Astrocyte (in vitro differentiated cells and primary cell): ENCODE data around the gene PDCL3. TPM values are rescaled to one million over a fixed set of nuclear protein-coding genes. Genes with fewer than 3 reads are reported as not detected.

Experiments
- DNase-seq: peaks from one replicate; pipeline ENCODE4 v3.0.0-alpha.2; 2010; ENCODE audit warnings: low read depth
- FAIRE-seq: peaks from 2 replicates; lab custom pipeline; 2011; peaks lifted over from hg19 to GRCh38; lab: Jason Lieb, UNC
- H2AFZ ChIP-seq: 2 replicates; pipeline ENCODE4 v1.6.0; 2012; ENCODE audit warnings: low read depth, low read length, inconsistent platforms
- H3K27ac ChIP-seq: 2 replicates; pipeline ENCODE4 v1.5.1; 2011; ENCODE audit warnings: low read depth, low read length, inconsistent platforms
- H3K27me3 ChIP-seq: 2 replicates; pipeline ENCODE4 v1.6.0; 2011; ENCODE audit warnings: low read length, inconsistent platforms; ENCODE audit not compliant: insufficient read depth
- H3K36me3 ChIP-seq: 2 replicates; pipeline ENCODE4 v1.5.1; 2011; ENCODE audit warnings: low read length, inconsistent platforms; ENCODE audit not compliant: insufficient read depth
- H3K4me1 ChIP-seq: 2 replicates; pipeline ENCODE4 v1.5.1; 2011; ENCODE audit warnings: low read length, inconsistent platforms; ENCODE audit not compliant: insufficient read depth
- H3K4me2 ChIP-seq: 2 replicates; pipeline ENCODE4 v1.6.0; 2012; ENCODE audit warnings: low read length, inconsistent platforms
- H3K4me3 ChIP-seq: 2 replicates; pipeline ENCODE4 v1.5.1; 2011; ENCODE audit warnings: low read depth, mild to moderate bottlenecking, low read length, inconsistent platforms; ENCODE audit not compliant: insufficient read depth
- H3K79me2 ChIP-seq: 2 replicates; pipeline ENCODE4 v1.6.0; 2012; ENCODE audit warnings: mild to moderate bottlenecking, low read length, inconsistent platforms; ENCODE audit not compliant: insufficient read depth
- H3K9ac ChIP-seq: 2 replicates; pipeline ENCODE4 v1.6.0; 2012; ENCODE audit warnings: mild to moderate bottlenecking, low read length, inconsistent platforms
- H3K9me3 ChIP-seq: 2 replicates; pipeline ENCODE4 v1.5.1; 2012; ENCODE audit warnings: low read depth, mild to moderate bottlenecking, low read length, inconsistent platforms; ENCODE audit not compliant: insufficient read depth
- H4K20me1 ChIP-seq: 2 replicates; pipeline ENCODE4 v1.6.0; 2012; ENCODE audit warnings: low read length, inconsistent platforms; ENCODE audit not compliant: insufficient read depth
- H3K27ac Mint-ChIP-seq: one replicate; pipeline ENCODE4 v1.8.0; 2021; ENCODE audit warnings: mild to moderate bottlenecking, mixed read lengths; ENCODE audit not compliant: unreplicated experiment
- H3K27me3 Mint-ChIP-seq: one replicate; pipeline ENCODE4 v1.8.0; 2021; ENCODE audit warnings: low read depth, mixed read lengths; ENCODE audit not compliant: unreplicated experiment
- H3K36me3 Mint-ChIP-seq: one replicate; pipeline ENCODE4 v1.8.0; 2021; ENCODE audit warnings: low read depth, mixed read lengths; ENCODE audit not compliant: unreplicated experiment
- H3K4me1 Mint-ChIP-seq: one replicate; pipeline ENCODE4 v1.8.0; 2021; ENCODE audit warnings: low read depth, mixed read lengths; ENCODE audit not compliant: unreplicated experiment
- H3K4me3 Mint-ChIP-seq: one replicate; pipeline ENCODE4 v1.8.0; 2021; ENCODE audit warnings: mild to moderate bottlenecking, moderate library complexity, mixed read lengths; ENCODE audit not compliant: unreplicated experiment
- H3K9me3 Mint-ChIP-seq: one replicate; pipeline ENCODE4 v1.8.0; 2021; ENCODE audit warnings: mild to moderate bottlenecking, mixed read lengths; ENCODE audit not compliant: unreplicated experiment
- EZH2 ChIP-seq: IDR thresholded peaks from 2 replicates; pipeline ENCODE4 v1.6.1; 2012; ENCODE audit warnings: mild to moderate bottlenecking, low read length, inconsistent platforms; ENCODE audit not compliant: insufficient read depth
- total RNA-seq: library from RNA; stranded (reverse); gene quantifications from 2 replicates; pipeline ENCODE4 v1.2.1, GENCODE V29; 2021
- TF ChIP-seq, protein P1 (sequence below): IDR thresholded peaks from 2 replicates; pipeline ENCODE4 v1.5.1; 2011; ENCODE audit warnings: low read depth, mild to moderate bottlenecking, inconsistent platforms, low read length, moderate library complexity; ENCODE audit not compliant: insufficient read depth

The PDCL3 gene
- total RNA-seq, 1 donor from 2014 or later = 35.5 TPM

DNA sequence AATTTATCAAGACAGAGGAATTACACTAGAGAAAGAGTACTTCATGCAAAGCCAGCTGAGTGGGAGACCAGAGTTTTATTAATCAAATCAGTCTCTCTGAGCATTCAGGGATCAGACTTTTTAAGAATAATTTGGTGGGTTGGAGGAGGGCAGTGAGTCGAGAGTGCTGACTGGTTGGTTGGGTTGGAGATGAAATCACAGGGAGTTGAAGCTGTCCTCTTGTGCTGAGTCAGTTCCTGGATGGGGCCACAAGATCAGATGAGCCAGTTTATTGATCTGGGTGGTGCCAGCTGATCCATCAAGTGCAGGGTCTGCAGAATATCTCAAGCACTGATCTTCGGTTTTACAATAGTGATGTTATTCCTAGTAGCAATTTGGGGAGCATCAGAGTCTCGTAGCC, 21.4 kb upstream of the PDCL3 start:
- Histone ChIP-seq H3K9me3 (no peaks in the 10 kb centered on the region), H3K27me3 (peaks cover 2% of the 10 kb centered on the region), H3K4me3 (no peak overlapping the region), H3K79me2 (no peaks in the 10 kb centered on the region), H2AFZ (no peak overlapping the region), H3K27ac (no peak overlapping the region), H3K36me3 (no peaks in the 10 kb centered on the region), H3K4me1 (no peaks in the 10 kb centered on the region), H3K4me2 (no peak overlapping the region), H4K20me1 (no peaks in the 10 kb centered on the region), H3K9ac (no peak overlapping the region)
- no peaks in the 10 kb centered on the region for H3K27me3 Mint-ChIP-seq
- TF ChIP-seq EZH2 = no peak
- TF ChIP-seq, protein P1, sequence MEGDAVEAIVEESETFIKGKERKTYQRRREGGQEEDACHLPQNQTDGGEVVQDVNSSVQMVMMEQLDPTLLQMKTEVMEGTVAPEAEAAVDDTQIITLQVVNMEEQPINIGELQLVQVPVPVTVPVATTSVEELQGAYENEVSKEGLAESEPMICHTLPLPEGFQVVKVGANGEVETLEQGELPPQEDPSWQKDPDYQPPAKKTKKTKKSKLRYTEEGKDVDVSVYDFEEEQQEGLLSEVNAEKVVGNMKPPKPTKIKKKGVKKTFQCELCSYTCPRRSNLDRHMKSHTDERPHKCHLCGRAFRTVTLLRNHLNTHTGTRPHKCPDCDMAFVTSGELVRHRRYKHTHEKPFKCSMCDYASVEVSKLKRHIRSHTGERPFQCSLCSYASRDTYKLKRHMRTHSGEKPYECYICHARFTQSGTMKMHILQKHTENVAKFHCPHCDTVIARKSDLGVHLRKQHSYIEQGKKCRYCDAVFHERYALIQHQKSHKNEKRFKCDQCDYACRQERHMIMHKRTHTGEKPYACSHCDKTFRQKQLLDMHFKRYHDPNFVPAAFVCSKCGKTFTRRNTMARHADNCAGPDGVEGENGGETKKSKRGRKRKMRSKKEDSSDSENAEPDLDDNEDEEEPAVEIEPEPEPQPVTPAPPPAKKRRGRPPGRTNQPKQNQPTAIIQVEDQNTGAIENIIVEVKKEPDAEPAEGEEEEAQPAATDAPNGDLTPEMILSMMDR = no peak
- no peak for DNase-seq
- no peaks in the 10 kb centered on the region for H3K36me3 Mint-ChIP-seq
- FAIRE-seq = no peak
- no peak overlapping the region for H3K4me3 Mint-ChIP-seq
- H3K4me1 Mint-ChIP-seq = no peaks in the 10 kb centered on the region
- H3K9me3 Mint-ChIP-seq = peaks cover 12% of the 10 kb centered on the region
- no peak overlapping the region for H3K27ac Mint-ChIP-seq

DNA sequence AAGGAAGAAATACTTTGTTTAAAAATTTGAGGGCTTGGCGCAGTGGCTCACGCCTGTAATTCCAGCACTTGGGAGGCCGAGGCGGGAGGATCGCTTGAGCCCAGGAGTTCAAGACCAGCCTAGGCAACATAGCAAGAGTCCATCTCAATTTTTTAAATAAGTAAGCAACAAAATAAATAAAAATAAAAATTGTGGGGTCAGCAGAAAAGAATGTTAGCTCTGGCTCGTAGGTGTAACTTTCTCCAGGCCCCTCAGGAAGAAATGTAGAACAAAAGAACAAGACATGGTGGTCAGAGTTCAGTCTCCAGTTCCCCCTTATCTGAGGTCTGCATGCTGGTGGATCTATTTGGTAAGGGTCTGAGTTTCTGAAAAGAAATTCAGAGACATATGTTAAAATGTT, 20.4 kb upstream of the PDCL3 start:
- H3K9me3 ChIP-seq = no peaks in the 10 kb centered on the region
- H4K20me1 ChIP-seq = no peaks in the 10 kb centered on the region
- TF ChIP-seq, protein P1 = no peak
- TF ChIP-seq EZH2 = no peak
- H3K27ac Mint-ChIP-seq = no peak overlapping the region
- H3K4me1 Mint-ChIP-seq = no peaks in the 10 kb centered on the region
- H3K9ac ChIP-seq = no peak overlapping the region
- DNase-seq (no peak), FAIRE-seq (no peak)
- no peaks in the 10 kb centered on the region for H3K36me3 Mint-ChIP-seq
- H3K27ac ChIP-seq = no peak overlapping the region
- no peaks in the 10 kb centered on the region for H3K4me1 ChIP-seq
- H3K4me3 Mint-ChIP-seq = no peak overlapping the region
- H3K27me3 Mint-ChIP-seq = no peaks in the 10 kb centered on the region
- H2AFZ ChIP-seq = no peak overlapping the region
- no peak overlapping the region for H3K4me2 ChIP-seq
- H3K27me3 ChIP-seq = peaks cover 2% of the 10 kb centered on the region
- H3K36me3 ChIP-seq = no peaks in the 10 kb centered on the region
- peaks cover 12% of the 10 kb centered on the region for H3K9me3 Mint-ChIP-seq
- no peaks in the 10 kb centered on the region for H3K79me2 ChIP-seq
- H3K4me3 ChIP-seq = no peak overlapping the region

DNA sequence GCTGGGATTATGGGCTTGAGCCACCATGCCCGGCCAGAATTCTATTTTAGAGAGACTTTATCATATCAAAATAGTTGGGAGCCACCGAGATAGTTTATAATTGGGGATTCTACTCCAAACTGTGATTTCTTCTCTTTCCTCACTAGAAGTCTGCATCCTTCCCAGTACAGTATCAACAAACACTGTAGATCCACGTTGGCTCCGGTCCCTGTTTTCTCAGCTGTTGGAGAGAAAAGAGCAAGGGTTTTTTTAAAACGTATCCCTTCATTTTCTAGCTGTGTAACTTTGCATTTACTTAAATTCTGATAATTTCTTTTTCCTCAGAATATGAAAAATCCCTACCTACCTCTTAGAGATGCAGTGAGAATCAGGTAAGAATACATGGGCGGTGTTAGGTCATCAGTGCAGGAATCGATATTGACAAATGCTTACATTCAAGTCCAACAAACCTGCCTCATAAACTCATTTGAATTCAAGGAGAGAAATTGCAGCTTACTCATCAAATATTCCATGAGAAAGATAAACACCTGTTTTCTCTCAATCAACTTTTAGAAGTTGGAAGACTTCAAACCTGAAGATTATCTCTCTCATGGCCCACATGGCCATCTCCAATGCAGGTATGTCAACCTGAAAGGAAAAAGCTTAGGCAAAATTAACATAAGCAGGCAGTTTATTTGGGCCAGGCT, 17.7 kb upstream of the PDCL3 start:
- Histone ChIP-seq H3K79me2 (no peaks in the 10 kb centered on the region), H2AFZ (no peak overlapping the region), H3K4me2 (no peak overlapping the region), H4K20me1 (no peaks in the 10 kb centered on the region), H3K36me3 (no peaks in the 10 kb centered on the region), H3K4me1 (no peaks in the 10 kb centered on the region), H3K27me3 (no peaks in the 10 kb centered on the region), H3K9me3 (no peaks in the 10 kb centered on the region), H3K9ac (no peak overlapping the region), H3K4me3 (no peak overlapping the region), H3K27ac (no peak overlapping the region)
- H3K36me3 Mint-ChIP-seq = no peaks in the 10 kb centered on the region
- no peak overlapping the region for H3K4me3 Mint-ChIP-seq
- no peaks in the 10 kb centered on the region for H3K27me3 Mint-ChIP-seq
- no peak overlapping the region for H3K27ac Mint-ChIP-seq
- no peak for FAIRE-seq
- no peak for DNase-seq
- peaks cover 15% of the 10 kb centered on the region for H3K9me3 Mint-ChIP-seq
- TF ChIP-seq EZH2 = no peak
- TF ChIP-seq, protein P1 = no peak
- H3K4me1 Mint-ChIP-seq = no peaks in the 10 kb centered on the region
